Activated T-cell treated with anti-CD3 and anti-CD28 coated beads, Interleukin-2, amount 50 U/mL, for 24 hours (primary cell): Measurements from ENCODE around the gene TERT.

Source experiments
- DNase-seq: peaks from one replicate; pipeline ENCODE4 v3.0.0-alpha.2; 2020
- H3K27ac Mint-ChIP-seq: 2 replicates; pipeline ENCODE4 v1.8.0; 2020; ENCODE audit warnings: mild to moderate bottlenecking, mixed read lengths
- H3K27me3 Mint-ChIP-seq: 2 replicates; pipeline ENCODE4 v1.8.0; 2020; ENCODE audit warnings: mixed read lengths
- H3K36me3 Mint-ChIP-seq: 2 replicates; pipeline ENCODE4 v1.8.0; 2020; ENCODE audit warnings: low read depth, mixed read lengths
- H3K4me1 Mint-ChIP-seq: 2 replicates; pipeline ENCODE4 v1.8.0; 2020; ENCODE audit warnings: low read depth, mixed read lengths
- H3K4me3 Mint-ChIP-seq: 2 replicates; pipeline ENCODE4 v1.8.0; 2020; ENCODE audit warnings: mild to moderate bottlenecking, moderate library complexity, mixed read lengths
- H3K9me3 Mint-ChIP-seq: 2 replicates; pipeline ENCODE4 v1.8.0; 2020; ENCODE audit warnings: mixed read lengths

The TERT gene

DNA sequence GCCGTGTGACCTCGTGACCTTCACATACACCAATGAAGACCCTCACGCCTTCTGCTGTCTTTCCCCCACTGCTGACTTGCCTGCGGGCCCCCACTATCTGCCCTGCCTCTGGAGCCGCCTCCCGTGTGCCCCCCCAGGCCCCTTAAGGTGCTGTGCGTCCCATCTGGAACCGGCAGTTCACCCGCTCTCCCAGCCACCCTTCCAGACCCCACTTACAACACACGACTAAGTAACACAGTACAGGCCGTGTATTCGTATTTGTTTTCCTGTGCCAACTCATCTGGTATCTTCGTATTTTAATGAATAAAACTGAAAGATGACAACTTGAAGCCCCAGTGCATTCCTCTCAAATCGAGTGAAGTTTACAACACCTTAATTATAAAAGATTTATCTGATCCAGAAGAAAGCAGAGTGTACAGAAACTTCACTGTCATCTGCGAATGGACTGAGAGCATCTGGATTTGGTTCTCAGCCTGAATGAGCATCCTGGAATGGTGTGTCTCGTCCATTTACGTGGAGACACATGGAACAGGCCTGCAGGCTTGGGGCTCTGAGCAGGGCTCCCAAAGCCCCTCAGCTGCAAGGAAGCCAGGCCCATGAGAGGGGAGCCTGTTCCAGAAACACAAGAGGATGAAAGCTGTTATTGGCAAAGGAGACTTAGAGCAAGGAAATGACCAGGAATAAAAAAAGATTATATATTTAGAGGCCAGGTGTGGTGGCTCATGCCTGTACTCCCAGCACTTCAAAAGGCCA, 21.9 kb upstream of the TERT start:
- Mint-ChIP-seq H3K36me3 (peaks cover 52% of the 10 kb centered on the region), H3K4me1 (peaks cover 61% of the 10 kb centered on the region), H3K27me3 (no peaks in the 10 kb centered on the region), H3K27ac (peak overlapping the region; percentile 90), H3K9me3 (no peaks in the 10 kb centered on the region), H3K4me3 (peak overlapping the region; percentile 59)
- peak; percentile 30 for DNase-seq

DNA sequence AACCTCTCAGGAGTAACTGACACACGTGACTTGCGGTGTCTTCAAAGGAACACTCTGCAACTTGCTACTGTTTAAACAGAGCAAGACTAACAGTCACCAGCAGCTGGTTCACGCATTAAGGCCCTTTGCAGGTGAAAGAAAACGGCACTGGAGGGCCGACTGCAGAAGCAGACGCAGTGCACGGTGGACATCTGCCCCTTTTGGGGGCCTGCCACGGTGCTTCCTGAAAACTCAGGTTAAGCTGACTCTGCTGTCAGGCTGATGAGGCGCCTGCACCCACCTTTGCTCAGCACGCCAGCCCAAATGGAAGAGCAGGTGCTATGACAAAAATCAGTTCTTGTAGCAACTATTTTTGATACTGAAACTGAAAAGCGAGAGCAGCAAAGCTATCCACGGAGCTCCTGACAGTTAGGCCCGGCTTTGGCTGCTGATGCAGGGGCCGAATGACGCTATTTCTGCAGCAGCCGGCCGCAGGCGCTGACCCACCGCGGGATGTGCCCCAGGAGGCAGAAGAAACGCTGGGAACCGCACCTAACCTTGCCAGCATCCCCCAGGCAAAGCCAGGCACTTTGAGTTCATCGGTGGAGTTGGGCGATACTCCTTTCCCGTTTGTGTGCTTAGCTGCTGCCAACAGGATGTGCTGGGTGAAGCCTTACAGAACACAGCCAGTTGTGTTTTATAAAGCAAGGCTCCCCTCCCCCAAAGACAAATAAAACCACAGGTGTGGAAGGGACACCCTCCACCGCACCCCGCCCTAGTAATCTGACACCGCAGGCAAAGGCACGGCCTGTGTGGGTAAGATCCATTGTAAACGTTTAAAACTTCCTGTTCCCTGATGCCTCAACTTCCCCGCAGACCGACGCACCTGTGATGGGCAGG, 21.1 kb upstream of the TERT start:
- peaks cover 44% of the 10 kb centered on the region for H3K36me3 Mint-ChIP-seq
- H3K9me3 Mint-ChIP-seq: peaks cover 3% of the 10 kb centered on the region
- peak; percentile 71 for DNase-seq
- peak overlapping the region; percentile 59 for H3K4me3 Mint-ChIP-seq
- peak overlapping the region; percentile 90 for H3K27ac Mint-ChIP-seq
- H3K4me1 Mint-ChIP-seq: peaks cover 67% of the 10 kb centered on the region
- no peaks in the 10 kb centered on the region for H3K27me3 Mint-ChIP-seq

DNA sequence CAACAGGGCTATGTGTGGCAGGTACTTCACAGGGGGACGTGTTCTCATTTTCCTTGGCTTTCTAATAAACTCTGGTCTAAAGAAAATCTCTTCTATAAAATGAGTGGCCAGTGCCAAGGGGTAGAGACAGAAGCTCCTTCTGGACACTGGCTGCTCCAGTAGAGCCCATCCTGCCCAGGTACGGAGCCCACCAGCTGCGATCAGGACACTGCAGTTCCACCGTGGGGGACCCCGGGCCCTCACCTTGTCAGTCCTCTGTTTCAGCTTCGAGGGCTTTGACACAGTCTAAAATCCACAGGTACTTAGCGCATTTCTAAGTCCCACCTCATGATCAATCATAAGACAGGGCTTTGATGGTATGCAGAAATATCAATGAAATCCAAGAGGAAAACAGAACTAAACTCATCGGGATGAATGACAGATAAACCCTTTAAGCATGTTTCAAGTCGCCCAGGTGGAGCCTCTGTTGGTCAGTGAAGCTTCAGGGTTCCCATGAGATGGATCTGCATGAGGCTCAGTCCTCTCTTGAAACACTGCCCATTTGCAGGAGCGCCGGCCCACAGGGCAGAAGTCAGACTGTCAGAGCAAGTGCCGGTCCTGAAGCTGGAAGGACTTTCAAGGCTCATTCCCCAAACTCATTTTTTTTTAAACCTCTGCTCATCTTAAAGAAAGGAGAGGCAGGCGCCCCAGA, 20.3 kb upstream of the TERT start:
- Mint-ChIP-seq H3K36me3 (peaks cover 36% of the 10 kb centered on the region), H3K27ac (peak overlapping the region; percentile 90), H3K4me1 (peaks cover 67% of the 10 kb centered on the region), H3K9me3 (peaks cover 7% of the 10 kb centered on the region), H3K4me3 (peak overlapping the region; percentile 59), H3K27me3 (no peaks in the 10 kb centered on the region)
- DNase-seq: peak; percentile 25

GRCh38 chr5:1314564-1314982, 19.7 kb upstream of the TERT start:
- Mint-ChIP-seq H3K4me1 (peaks cover 67% of the 10 kb centered on the region), H3K27ac (no peak overlapping the region), H3K36me3 (peaks cover 31% of the 10 kb centered on the region), H3K27me3 (no peaks in the 10 kb centered on the region), H3K9me3 (peaks cover 9% of the 10 kb centered on the region), H3K4me3 (no peak overlapping the region)
- peak; percentile 29 for DNase-seq

DNA sequence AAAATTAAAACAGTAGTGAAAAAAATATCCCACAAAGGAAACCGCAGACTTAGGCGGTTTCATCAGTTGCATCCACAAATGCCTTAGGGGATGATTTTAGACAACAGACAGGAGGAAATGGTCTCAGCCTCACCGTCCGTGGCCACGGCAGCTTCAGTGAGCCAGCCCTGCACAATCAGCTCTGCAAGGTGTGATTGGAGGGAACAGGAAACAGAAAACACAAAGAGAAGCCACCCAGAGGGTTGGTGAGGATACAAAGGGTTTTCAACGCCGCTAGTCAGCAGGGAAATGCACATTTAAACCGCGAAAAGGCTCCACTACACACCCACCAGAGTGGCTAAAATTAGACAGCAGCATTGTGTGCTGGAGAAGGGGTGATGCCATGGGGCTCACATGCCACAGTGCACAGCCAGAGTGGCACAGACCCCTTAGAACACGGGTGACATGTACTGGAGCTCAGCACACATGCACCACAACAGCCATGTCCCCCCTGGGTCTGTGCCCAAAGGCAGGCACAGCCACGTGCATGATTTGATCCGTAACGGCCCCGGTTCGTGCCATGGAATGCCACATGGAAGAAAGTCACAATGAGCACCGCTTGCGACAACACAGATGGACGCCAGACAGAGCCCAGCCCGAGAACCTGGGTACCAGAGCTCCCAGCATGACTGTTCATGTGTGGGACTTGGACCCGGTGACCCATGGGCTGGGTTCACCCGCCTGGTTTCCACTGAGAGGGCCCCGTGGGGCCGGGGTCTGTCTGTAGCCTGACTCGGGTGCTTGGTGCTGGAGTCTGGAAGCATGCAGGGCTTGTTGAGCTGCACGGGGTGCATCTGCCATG, 18.3 kb upstream of the TERT start:
- Mint-ChIP-seq H3K4me1 (peaks cover 69% of the 10 kb centered on the region), H3K4me3 (peak overlapping the region; percentile 40), H3K36me3 (peaks cover 18% of the 10 kb centered on the region), H3K27ac (peak overlapping the region; percentile 67), H3K27me3 (no peaks in the 10 kb centered on the region), H3K9me3 (peaks cover 9% of the 10 kb centered on the region)
- peak; percentile 52 for DNase-seq

DNA sequence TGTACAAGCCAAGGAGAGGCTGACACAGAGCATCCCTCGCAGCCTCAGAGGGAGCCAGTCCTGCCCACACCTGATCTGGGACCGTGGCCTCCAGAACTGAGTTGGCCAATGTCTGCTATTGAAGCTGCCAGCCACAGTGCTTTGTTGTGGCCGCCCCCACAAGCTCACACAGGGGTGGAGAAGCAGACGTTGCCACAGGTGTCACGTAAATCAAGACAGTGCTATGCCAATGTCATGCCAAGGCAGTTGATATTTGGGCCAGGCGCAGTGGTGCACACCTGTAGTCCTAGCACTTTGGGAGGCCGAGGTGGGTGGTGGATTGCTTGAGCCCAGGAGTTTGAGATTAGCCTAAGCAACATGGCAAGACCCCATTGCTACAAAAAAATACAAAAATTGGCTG, 17.3 kb upstream of the TERT start:
- no peak overlapping the region for H3K27ac Mint-ChIP-seq
- no peaks in the 10 kb centered on the region for H3K27me3 Mint-ChIP-seq
- H3K4me3 Mint-ChIP-seq: no peak overlapping the region
- H3K36me3 Mint-ChIP-seq: peaks cover 8% of the 10 kb centered on the region
- H3K9me3 Mint-ChIP-seq: peaks cover 9% of the 10 kb centered on the region
- peak; percentile 38 for DNase-seq
- H3K4me1 Mint-ChIP-seq: peaks cover 62% of the 10 kb centered on the region

DNA sequence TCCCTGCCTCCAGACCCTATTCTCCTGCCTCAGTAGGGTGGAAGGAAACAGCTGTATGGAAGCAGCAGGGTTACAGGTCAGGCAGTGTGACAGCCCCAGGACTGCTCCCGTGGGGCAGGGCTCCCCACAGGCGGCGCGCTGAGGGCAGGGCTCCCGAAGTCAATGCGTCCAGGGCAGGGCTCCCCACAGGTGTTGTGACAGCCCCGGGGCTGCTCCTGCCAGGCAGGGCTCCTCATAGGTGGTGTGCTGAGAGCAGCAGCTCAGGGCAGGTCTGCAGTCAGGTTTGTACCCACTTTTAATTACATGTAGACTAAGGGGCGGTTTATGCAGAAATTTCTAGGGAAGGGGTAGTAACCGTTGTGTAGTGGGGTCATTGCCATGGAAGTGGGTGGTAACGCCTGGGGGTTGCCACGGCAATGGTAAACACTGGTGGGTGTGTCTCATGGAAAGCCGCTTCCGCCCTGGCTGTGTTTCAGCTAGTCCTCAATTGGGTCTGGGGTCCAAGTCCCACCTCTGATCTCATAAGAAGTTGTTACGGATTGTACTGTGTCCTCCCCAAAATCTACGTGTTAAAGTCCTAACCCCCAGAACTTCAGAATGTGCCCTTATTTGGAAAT, 16.7 kb upstream of the TERT start:
- Mint-ChIP-seq H3K36me3 (peaks cover 1% of the 10 kb centered on the region), H3K4me3 (no peak overlapping the region), H3K9me3 (peaks cover 9% of the 10 kb centered on the region), H3K27ac (no peak overlapping the region), H3K4me1 (peaks cover 56% of the 10 kb centered on the region), H3K27me3 (no peaks in the 10 kb centered on the region)
- peak; percentile 24 for DNase-seq

DNA sequence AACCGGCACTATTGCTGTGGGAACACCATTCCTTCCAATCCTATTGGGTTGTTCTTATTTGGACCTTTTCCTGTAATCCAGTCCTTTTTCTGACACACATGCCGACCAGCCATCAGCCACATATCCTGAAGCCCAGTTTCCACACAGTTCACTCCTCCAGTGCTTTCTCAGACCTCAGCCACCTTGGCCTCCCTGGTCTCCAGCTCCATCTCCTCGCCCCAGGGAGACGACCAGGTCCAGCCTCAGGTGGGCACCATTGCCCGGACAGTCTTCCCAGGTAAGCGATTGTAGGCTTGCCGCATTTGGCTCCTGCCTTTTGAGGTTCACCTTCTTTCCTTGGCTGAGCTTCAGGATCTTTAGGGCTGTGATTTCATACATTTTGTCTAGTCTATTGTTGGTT, 15.2 kb upstream of the TERT start:
- Mint-ChIP-seq H3K4me3 (no peak overlapping the region), H3K27ac (no peak overlapping the region), H3K4me1 (peaks cover 41% of the 10 kb centered on the region), H3K36me3 (no peaks in the 10 kb centered on the region), H3K27me3 (no peaks in the 10 kb centered on the region), H3K9me3 (peaks cover 9% of the 10 kb centered on the region)
- DNase-seq: no peak

DNA sequence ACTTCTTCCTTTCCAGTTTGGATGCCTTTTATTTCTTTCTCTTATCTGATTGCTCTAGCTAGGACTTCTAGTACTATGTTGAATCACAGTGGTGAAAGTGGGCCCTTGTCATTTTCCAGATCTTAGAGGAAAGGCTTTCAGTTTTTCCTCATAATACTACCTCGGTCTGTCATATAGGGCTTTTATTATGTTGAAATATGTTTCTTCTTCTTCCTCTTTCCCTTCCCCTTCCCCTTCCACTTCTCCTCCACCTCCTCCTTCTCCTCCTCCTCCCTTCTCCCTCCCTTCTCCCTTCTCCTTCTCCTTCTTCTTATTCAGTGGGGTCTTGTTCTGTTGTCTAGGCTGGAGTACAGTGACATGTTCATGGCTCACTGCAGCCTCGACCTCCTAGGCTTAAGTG, 9.2 kb upstream of the TERT start:
- H3K9me3 Mint-ChIP-seq: no peaks in the 10 kb centered on the region
- no peak overlapping the region for H3K27ac Mint-ChIP-seq
- no peaks in the 10 kb centered on the region for H3K27me3 Mint-ChIP-seq
- peaks cover 1% of the 10 kb centered on the region for H3K4me1 Mint-ChIP-seq
- no peak for DNase-seq
- no peak overlapping the region for H3K4me3 Mint-ChIP-seq
- no peaks in the 10 kb centered on the region for H3K36me3 Mint-ChIP-seq

- Mint-ChIP-seq H3K4me3 (no peak overlapping the region), H3K4me1 (no peaks in the 10 kb centered on the region), H3K27ac (no peak overlapping the region), H3K9me3 (no peaks in the 10 kb centered on the region), H3K27me3 (no peaks in the 10 kb centered on the region), H3K36me3 (no peaks in the 10 kb centered on the region)
- no peak for DNase-seq
Observed at GRCh38 chr5:1302258-1302657, 7.4 kb upstream of the TERT start.

DNA sequence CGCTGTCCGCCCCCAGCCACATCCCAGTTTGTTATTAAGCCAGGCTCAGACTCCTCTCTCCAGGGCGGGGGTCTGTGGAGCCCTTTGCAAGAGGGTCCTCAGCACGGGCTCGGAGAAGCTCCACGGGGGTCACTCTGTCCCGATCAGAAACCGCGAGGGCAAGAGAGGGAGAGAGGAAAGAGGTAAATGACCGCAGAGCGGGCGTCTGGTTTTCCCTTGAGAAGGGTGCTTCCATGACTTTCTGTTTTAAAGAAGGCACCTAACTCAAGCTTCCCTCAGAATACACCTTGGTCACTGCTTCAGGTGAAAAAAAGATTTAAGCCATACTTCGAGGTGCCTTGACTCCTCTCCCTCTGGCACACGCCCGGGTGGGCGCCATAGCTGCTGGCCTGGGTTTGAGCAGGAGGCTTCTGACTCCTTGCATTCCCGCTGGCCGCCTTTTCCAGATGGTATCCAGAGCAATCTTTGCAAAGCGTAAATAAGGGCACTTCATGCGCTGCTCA, 5.8 kb upstream of the TERT start:
- Mint-ChIP-seq H3K36me3 (no peaks in the 10 kb centered on the region), H3K27me3 (no peaks in the 10 kb centered on the region), H3K27ac (no peak overlapping the region), H3K4me3 (no peak overlapping the region), H3K9me3 (no peaks in the 10 kb centered on the region), H3K4me1 (peaks cover under 1% of the 10 kb centered on the region)
- DNase-seq: peak; percentile 13

GRCh38 chr5:1299961-1300360, 5.1 kb upstream of the TERT start:
- peak; percentile 26 for DNase-seq
- Mint-ChIP-seq H3K4me1 (peaks cover 2% of the 10 kb centered on the region), H3K9me3 (no peaks in the 10 kb centered on the region), H3K36me3 (no peaks in the 10 kb centered on the region), H3K27ac (no peak overlapping the region), H3K4me3 (no peak overlapping the region), H3K27me3 (no peaks in the 10 kb centered on the region)

- DNase-seq: peak; percentile 26
- no peaks in the 10 kb centered on the region for H3K27me3 Mint-ChIP-seq
- H3K27ac Mint-ChIP-seq: no peak overlapping the region
- no peaks in the 10 kb centered on the region for H3K9me3 Mint-ChIP-seq
- no peak overlapping the region for H3K4me3 Mint-ChIP-seq
- H3K36me3 Mint-ChIP-seq: no peaks in the 10 kb centered on the region
- H3K4me1 Mint-ChIP-seq: peaks cover 2% of the 10 kb centered on the region
Observed at GRCh38 chr5:1299511-1299850, 4.6 kb upstream of the TERT start.
